Measurements from ENCODE around the gene TCF25.
A peak's percentile ranks its signal among the peaks of the same experiment; 100 is the strongest.
"Not testable (repeated sequence)": the region's sequence is repeated elsewhere in the genome, so short reads cannot be mapped to it uniquely, and the experiment has no call there.

TCF25 gene, protein sequence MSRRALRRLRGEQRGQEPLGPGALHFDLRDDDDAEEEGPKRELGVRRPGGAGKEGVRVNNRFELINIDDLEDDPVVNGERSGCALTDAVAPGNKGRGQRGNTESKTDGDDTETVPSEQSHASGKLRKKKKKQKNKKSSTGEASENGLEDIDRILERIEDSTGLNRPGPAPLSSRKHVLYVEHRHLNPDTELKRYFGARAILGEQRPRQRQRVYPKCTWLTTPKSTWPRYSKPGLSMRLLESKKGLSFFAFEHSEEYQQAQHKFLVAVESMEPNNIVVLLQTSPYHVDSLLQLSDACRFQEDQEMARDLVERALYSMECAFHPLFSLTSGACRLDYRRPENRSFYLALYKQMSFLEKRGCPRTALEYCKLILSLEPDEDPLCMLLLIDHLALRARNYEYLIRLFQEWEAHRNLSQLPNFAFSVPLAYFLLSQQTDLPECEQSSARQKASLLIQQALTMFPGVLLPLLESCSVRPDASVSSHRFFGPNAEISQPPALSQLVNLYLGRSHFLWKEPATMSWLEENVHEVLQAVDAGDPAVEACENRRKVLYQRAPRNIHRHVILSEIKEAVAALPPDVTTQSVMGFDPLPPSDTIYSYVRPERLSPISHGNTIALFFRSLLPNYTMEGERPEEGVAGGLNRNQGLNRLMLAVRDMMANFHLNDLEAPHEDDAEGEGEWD

DNA sequence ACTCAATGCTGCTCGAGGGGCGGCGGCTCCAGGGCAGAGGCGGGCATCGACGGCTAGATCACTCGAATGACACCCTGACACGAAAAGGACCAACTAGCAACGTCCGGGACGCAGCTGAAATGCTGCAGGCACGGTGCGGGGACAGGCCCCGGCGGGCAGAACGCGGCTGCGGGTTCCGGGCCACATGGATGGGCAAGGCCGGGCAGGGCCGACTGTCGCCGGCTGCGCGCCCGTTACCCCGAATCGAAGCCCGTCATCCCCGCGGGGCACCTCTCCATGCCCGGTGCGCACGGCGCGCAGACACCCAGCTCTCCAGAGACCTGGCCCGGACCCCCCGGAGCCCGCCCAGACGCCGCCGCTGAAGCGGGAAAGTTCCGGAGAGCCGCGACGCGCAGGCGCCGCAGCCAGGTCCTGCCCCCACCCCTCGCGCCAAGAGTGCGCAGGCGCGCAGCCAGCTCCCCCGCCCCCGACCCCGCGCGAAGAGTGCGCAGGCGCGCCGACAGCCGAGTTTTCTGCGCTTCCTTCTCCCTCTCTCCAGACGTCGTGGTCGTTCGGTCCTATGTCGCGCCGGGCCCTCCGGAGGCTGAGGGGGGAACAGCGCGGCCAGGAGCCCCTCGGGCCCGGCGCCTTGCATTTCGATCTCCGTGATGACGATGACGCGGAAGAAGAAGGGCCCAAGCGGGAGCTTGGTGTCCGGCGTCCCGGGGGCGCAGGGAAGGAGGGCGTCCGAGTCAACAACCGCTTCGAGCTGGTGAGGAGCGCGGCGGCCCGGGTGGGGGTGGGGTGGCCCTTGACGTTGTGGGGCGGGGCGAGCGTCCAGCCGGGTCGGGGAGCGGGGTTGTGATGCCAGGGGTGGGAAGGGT is at the start of gene TCF25:
Gene TCF25 (plus strand): TSS at position 484 of the 863 bp plus-strand sequence. CDS start 76 bp downstream, at position 560.
- DNase-seq = peak; percentile 89

DNA sequence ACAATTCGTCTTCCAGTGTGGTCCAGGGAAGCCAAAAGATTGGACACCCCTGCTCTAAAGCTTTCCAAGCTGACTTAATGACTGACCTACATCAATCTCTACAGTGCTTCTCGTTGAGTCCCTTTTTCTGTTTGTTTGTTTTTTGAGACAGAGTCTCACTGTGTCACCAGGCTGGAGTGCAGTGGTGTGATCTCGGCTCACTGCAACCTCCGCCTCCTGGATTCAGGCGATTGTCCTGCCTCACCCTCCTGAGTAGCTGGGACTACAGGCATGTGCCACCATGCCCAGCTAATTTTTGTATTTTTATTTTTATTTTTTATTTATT is 49.6 kb upstream of the TCF25 start:
- DNase-seq = not testable (repeated sequence)

DNA sequence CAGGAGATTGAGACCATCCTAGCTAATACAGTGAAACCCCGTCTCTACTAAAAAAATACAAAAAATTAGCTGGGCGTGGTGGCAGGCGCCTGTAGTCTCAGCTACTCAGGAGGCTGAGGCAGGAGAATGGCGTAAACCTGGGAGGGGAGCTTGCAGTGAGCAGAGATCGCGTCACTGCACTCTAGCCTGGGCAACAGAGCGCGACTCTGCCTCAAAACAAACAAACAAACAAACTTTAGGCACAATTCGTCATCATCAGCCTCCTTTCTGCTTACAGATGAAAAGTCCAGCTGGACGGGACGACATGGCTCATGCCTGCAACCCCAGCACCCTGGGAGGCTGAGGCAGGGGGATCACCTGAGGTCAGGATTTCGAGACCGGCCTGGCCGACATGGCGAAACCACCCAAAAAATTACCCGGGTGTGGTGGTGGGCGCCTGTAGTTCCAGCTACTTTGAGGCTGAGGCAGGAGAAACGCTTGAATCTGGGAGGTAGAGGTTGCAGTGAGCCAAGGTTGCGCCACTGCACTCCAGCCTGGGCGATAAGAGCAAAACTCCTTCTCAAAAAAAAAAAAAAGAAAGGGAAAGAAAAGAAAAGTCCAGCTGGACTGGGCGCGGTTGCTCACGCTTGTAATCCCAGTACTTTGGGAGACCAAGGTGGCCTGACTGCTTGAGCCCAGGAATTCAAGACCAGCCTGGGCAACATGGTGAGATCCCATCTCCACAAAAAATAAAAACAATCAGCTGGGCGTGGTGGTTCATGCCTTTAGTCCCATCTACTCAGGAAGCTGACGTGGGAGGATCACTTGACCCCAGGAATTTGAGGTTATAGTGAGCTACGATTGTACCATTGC is 46.6 kb upstream of the TCF25 start:
- no peak for DNase-seq

DNA sequence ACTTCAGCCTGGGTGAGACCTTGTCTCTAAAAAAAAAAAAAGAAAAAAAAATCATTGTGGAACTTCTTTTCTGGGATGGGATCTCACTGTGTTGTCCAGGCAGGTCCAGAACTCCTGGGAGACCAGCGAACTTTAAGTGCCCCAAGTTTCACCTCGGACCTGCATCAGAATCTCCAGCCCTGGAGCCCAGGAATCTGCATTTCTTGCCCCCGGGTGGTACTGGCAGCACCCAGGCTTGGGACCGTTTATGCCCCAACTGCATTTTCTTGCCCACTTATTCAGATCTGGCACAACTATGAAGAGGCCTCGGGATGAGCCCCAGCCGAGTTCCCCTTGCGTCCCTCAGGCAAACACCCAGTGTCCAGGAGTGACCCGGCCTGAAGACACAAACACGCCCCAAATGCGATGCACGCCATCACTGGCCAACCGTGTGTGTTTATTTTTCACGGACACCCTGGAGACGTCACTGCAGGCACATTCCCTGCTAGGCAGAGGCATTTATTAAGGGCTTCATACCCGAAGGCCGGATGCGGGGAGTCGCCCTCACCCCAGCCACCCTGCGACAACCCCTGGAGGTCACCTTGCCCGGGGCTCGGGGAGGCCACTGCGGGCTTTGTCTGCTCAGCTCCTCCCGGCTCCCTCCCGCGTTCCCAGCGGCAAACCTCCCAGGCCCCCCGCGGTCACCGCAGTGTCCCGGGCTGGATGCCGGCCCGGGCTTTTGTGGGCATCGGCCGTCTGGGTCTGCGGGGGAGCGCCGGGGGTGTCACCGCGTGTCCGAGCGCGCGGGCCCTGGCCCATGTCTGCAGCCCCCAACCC is 45.8 kb upstream of the TCF25 start:
- no peak for DNase-seq

DNA sequence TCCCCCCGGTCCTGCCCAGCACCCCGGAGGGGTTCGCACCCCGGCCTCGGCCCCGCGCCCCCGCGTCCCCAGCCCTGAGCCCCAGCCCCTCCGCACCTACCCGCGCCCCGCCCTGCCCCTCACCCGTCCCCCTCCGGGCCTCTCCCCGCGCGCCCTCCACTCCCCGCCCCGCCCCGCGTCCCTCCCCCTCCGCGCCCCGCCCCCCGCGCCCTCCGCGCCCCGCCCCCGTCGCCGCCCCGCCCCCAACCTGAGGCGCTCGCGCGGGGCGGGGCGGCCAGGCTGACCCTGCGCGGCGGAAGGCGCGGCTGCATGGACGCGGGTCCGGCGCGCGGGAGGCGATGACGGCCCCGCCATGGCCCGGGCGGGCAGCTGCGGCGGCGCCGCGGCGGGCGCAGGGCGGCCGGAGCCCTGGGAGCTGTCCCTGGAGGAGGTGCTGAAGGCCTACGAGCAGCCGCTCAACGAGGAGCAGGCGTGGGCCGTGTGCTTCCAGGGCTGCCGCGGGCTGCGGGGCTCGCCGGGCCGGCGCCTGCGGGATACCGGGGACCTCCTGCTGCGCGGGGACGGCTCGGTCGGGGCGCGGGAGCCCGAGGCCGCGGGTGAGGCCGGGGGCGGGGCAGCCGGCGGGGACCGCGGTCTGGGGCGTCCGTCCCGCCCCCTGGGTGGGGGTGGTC is 45.1 kb upstream of the TCF25 start, which contains the start of gene SPIRE2:
Gene SPIRE2 (plus strand): TSS at position 277 of the 671 bp plus-strand sequence. CDS start 76 bp downstream, at position 353.
- DNase-seq = peak; percentile 57

DNA sequence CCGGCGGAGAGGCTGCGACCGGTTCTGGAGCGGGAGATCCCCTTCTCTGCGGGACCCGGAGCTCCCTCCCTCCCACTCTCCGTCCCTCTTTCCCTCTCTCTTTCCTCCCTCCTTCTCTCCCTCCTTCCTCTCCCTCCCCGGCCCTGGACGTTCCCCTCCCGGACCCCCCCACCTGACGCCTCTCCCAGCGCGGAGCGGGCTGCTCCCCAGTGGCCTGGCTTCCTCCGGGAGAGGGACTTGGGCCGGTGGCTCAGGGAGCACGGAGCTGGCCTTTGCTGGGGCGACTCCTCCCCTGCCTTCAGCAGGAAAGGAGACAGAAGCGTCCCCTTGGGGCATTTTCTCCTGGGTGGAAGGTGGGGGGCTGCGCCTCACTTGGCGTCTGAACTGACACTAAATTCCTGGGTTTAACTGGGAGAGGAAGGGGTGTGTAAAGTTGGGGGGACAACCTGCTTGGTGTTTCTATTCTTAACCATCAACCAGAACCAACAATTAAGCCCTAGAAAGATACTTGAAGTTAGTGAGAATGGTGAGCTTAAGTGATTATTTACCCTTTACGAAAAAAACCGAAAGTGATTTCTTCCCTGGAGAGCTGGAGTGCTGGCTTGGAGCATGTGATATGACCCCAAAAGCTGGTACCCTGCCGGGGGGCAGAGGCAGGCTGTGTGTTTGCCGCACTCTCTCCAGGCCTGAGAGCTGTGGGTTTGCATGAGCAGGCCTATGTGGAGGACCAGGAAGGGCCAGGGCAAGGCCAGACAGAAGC is 44.3 kb upstream of the TCF25 start:
- DNase-seq = no peak

DNA sequence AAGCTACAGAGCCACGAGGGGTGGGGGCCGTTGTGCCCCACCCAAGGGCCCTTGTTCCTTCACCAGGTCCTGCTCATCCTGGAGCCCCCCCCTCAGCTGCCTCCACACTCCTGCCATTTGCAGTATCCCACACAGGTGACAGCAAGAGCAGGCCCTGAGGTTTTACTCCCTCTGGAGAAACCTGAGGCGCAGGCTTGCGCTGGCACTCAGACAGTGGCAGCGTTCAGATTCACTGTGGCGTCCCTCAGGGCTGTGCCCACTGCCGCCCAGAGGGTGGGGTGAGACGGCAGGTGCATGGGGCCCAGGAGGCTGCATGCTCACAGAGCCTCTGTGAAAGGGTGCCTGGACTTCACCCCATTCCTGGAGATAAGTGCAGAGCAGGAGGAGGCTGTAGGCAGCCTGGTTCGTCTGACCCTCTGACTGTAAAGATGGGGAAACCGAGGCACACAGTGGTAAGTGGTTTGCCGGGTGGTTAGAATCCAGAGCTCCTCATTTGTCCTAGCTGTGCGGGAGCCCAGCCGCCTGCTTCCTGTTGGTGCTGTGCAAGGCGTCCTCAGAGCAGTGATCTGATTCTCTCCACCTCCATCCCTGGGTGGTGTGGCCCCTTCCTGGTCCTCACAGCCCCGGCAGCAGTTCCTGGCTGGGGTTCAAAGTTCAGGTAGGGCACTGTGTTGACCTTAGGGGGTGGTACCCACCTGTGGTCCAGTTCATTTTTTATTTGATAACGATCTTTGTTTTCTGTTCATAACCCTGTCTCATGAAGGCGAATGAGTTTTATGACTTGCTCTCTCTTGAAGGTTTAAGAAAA is 43.6 kb upstream of the TCF25 start:
- DNase-seq = no peak

DNA sequence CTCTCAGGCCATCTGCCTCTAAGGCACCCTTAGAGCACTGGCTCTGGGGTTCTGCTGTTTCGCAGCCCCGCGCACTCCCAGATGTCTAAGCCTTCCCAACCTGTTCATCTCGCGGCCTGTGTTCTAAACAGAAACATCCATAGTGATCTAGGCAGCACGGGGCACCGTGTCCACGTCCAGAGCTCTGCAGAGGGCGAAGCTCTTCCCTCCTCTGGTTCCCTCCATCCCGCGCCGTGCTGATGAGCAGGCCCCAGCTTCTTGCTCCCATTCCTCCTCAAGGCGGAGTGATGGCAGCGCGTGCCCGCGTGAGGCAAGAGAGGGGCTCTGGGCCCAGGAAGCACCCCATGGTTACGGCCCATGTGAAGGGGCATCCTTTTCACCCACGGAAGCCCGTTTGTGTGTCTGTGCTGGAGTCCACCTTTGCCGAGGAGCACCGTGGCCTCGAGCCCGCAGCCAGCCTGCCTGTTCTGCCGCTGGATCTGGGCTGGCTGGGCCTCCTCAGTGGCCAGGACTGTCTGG is 41.5 kb upstream of the TCF25 start:
- no peak for DNase-seq

DNA sequence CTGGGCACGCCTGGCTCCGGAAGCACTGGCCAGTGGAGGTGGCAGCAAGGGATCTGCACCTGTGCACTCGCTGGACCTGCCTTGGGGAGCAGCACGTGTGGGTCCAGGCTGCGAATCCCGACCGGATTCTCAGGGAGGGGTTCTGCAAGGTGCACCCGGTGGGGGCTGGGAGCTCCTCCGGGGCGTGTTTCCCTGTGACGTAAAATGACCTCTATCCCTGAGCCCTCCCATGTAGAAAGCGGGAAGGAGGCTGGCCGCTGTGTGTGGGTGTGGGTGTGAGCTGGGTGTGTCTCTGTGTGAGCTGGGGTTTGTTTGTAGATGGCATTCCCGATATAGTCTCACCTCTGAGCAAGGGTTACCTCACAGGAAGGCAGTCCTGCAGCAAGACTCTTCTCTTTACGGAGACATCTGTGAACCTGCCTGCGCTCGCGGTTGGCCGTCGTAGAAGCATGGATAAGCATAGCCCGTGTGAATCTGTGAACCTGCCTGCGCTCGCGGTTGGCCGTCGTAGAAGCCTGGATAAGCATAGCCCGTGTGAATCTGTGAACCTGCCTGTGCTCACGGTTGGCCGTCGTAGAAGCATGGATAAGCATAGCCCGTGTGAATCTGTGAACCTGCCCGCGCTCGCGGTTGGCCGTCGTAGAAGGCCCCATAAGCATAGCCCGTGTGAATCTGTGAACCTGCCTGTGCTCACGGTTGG is 39.6 kb upstream of the TCF25 start:
- not testable (repeated sequence) for DNase-seq

DNA sequence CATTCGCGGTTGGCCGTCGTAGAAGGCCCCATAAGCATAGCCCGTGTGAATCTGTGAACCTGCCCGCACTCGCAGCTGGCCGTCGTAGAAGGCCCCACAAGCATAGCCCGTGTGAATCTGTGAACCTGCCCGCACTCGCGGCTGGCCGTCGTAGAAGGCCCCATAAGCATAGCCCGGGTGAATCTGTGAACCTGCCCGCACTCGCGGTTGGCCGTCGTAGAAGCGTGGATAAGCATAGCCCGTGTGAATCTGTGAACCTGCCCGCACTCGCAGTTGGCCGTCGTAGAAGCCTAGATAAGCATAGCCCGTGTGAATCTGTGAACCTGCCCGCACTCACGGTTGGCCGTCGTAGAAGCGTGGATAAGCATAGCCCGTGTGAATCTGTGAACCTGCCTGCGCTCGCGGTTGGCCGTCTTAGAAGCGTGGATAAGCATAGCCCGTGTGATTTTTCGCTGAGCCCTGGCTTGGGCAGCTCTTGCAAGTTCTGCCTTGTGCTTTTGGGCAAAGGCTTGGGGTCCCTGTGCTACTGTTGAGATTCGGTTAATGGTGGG is 38.5 kb upstream of the TCF25 start:
- DNase-seq = not testable (repeated sequence)

DNA sequence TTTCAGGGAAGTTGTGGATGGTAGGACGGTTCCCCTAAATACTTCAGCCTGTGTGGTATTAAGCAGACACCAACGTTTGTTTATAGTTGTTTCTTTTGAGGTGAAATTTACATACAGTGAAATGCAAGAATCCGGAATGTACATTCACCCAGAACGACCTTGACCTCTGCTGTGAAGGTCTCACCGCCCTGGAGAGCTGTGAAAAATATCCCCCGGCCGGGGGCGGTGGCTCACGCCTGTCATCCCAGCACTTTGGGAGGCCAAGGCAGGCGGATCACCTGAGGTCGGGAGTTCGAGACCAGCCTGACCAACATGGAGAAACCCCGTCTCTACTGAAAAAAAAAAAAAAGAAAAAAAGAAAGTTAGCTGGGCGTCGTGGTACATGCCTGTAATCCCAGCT is 36.9 kb upstream of the TCF25 start:
- DNase-seq = not testable (repeated sequence)

DNA sequence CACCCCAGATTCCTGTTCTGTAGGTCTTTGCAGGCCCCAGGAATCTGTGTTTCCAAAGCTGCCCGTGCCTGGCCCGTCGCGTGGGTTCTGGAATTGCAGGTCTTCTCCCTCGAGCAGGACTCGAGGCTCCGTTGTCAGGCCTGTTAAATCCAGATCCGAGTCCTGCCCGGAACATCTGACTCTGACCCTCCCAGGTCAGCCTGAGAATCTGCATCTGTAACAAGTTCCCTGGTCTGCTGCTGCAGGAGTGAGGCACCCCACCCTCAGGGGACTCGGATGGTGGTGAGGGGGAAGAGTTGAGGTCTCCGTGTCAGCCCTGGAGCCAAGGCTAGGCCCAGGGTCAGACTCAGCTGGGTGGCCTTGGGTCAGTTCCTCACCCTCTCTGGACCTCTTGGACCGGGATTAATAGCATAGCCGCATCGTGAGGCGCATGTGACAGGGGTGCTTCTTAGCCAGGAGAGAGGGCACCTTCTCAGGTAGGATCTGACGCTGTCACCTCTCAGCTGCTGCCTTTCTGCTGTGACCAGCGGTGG is 36.3 kb upstream of the TCF25 start:
- no peak for DNase-seq

DNA sequence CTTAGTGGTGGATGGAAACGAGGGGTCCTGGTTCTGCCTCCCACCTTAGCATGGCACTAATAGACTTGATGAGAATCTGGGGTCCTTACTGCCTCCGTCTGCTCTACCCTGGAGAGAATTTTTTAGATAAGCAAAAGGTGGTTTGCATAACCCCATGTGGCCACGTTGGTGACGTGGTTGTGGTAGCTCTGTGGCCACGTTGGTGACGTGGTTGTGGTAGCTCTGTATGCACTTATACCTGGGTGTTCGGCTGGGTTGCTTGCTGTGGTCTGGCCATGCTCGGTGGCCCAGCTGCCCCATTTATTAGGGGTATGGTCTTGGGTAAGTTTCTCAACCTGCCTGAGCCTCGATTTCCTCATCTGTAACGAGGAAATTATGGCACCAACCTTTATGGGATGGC is 32.1 kb upstream of the TCF25 start:
- no peak for DNase-seq

DNA sequence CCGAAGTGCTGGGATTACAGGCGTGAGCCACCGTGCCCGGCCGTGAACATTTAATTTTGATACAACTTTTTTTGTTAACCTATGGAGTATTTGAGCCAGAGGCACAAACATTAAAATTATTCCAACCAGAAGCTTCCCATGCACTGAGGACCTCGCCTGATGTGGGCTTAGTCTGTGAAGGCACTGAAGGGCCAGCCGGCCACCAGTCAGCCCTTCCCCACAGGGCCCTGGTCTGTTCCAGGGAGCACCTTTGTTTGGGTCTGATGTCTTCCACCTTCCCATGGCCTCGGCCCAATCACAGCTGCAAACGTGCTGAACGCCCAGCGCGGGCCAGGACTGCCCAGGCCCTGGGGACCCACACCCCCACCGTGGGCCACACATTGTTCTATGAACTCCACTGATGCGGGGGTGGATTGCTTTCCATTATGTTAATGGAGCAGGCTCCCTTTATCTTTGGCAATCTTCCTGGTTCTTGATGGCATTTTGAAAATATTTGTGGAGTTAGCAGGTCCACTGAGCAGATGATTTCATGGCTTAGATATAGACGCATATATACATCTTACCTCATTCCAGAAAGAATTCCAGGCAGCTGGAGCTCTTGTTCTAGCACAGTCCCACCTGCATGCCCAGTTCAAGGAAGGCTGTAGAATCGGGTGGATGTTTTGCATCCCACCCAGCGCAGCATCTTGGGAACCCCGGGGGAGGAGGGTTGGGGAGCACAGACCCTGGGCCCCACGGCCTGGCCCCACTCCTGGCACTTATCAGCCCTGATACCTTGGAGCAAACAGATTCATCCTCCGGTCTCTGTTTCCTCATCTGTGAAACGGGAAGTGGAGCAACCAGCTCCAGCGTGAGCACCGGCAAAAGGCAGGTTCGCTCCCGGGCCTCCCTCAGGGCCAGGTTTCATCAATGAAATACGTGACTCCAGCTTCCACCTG is 30.7 kb upstream of the TCF25 start:
- DNase-seq = no peak

DNA sequence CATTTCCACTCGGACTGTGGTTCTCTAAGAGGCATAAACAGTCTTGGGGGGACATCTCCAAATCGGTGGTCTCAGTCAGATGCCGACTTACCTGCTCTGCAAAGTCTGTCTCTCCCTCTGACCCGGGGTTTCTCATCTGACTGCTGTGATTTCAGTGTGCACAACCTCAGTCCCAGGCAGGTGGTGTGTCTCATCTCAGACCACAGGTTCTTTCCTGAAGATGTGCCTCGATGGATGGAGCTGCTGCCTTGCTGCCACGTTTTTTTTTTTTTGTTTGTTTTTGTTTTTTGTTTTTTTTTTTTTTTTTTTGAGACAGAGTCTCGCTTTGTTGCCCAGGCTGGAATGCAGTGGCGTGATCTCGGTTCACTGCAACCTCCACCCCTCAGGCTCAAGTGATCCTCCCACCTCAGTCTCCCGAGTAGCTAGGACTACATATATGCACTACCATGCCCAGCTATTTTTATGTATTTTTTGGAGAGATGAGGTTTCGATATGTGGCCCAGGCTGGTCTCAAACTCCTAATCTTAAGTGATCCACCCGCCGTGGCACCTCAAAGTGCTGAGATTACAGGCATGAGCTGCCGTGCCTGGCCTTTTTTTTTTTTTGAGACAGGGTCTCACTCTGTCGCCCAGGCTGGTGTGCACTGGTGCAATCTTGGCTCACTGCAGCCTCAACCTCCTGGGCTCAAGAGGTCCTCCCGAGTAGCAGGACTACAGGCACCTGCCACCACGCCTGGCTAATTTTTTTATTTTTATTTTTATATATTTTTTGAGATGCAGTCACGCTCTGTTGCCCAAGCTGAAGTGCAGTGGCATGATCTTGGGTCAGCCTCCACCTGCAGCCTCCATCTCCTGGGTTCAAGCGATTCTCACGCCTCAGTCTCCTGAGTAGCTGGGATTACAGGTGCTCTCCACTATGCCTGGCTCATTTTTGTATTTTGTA is 29.7 kb upstream of the TCF25 start:
- DNase-seq = no peak
